OCI-LY1 (cell line): ENCODE measurements around the gene MTHFD1L.

Source experiments
- EZH2 ChIP-seq: fragments of 200-600 bp; sonication (generic), shearing (Covaris generic); IDR thresholded peaks from 2 replicates; pipeline ENCODE4 v1.8.0; 2017; ENCODE audit warnings: borderline replicate concordance, mixed run types, mild to moderate bottlenecking, antibody characterized with exemption, low read length, moderate library complexity, mixed read lengths
- TF ChIP-seq, protein P1 (sequence below): fragments of 200-600 bp; sonication (generic), shearing (Covaris generic); IDR thresholded peaks from 2 replicates; pipeline ENCODE4 v1.5.1; 2017; ENCODE audit warnings: mild to moderate bottlenecking, antibody characterized with exemption, low read length, moderate library complexity, mixed read lengths

DNA sequence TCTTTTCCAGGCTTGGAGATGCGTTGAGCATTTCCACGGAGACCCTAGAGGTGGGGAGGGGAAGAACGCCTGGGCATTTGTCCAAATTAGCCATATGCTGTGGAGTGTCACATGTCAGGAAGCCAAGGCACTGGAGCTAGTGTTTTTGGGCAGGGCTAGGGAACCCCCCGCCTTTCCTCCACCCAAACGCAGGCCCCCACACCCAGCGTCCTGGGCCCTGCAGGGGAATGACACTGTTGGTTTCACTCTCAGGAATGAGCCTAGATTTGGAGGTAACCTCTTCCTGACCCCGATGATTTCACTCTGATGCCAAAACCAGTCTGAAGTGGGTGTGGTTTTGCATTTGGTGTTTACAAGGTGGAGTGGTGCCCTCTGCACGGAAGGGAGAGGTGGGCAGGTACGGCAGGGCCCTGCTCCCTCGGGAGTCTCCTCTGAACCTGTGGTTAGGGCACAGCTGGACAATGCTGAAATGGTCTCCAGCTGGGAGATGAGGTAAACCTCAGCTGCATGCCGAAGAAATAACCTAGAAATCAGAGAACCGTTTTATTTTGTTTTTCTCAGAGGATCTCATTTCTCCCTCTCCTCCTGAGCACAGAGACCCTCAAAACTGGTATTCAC lies 29.5 kb downstream of the MTHFD1L start:
- TF ChIP-seq, protein P1, sequence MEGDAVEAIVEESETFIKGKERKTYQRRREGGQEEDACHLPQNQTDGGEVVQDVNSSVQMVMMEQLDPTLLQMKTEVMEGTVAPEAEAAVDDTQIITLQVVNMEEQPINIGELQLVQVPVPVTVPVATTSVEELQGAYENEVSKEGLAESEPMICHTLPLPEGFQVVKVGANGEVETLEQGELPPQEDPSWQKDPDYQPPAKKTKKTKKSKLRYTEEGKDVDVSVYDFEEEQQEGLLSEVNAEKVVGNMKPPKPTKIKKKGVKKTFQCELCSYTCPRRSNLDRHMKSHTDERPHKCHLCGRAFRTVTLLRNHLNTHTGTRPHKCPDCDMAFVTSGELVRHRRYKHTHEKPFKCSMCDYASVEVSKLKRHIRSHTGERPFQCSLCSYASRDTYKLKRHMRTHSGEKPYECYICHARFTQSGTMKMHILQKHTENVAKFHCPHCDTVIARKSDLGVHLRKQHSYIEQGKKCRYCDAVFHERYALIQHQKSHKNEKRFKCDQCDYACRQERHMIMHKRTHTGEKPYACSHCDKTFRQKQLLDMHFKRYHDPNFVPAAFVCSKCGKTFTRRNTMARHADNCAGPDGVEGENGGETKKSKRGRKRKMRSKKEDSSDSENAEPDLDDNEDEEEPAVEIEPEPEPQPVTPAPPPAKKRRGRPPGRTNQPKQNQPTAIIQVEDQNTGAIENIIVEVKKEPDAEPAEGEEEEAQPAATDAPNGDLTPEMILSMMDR, result no peak
- TF ChIP-seq EZH2, result no peak
